Measurements from ENCODE around the gene GABRQ.
A peak's percentile ranks its signal among the peaks of the same experiment; 100 is the strongest.

The GABRQ gene

GRCh38 chrX:152637649-152638442, at the start of gene GABRQ:
Gene GABRQ, plus strand, starts transcription at chrX:152637895. Its CDS starts 308 bp downstream, at chrX:152638203.
- peak; percentile 13 for DNase-seq (ENCODE audit: low spot score)

- no peak for DNase-seq (ENCODE audit: low spot score)
Measured at GRCh38 chrX:152588206-152588605, 49.5 kb upstream of the GABRQ start.

DNA sequence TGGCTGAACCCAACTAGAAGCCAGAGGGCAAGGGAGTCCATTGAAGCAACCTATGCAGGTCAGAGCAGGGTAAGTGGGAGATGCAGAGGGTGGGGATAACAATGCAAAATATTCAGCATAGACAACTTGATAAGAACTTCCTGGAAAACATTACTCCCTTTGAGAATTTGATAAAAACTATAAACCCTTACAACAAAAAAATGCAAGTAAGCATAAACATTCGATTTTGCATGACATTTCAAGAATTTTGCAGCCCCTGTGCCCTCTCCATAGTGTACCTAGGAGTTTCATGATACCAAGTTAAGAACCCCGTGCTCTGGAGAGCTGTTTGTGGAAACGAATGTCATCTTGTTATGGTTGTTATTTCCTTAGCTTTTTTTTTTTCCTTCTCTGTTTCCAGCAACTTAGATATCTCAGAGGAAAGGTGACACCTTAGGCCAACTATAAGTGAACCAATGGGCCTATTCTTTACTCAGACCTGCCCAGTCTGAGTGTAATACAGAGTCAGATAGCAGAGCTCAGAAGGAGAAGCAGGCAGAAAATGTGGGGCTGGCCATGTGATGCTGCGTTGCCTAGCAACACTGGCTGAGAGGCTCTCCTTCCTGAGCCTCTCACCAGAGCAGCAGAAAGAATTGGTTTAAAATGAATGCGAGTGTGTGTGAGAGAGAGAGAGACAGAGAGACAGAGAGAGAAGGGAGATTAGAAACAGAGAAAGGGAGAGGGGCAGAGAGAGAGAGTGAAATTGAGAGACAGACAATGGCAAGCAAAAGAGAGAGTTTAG, 36.7 kb upstream of the GABRQ start:
- no peak for DNase-seq (ENCODE audit: low spot score)

DNA sequence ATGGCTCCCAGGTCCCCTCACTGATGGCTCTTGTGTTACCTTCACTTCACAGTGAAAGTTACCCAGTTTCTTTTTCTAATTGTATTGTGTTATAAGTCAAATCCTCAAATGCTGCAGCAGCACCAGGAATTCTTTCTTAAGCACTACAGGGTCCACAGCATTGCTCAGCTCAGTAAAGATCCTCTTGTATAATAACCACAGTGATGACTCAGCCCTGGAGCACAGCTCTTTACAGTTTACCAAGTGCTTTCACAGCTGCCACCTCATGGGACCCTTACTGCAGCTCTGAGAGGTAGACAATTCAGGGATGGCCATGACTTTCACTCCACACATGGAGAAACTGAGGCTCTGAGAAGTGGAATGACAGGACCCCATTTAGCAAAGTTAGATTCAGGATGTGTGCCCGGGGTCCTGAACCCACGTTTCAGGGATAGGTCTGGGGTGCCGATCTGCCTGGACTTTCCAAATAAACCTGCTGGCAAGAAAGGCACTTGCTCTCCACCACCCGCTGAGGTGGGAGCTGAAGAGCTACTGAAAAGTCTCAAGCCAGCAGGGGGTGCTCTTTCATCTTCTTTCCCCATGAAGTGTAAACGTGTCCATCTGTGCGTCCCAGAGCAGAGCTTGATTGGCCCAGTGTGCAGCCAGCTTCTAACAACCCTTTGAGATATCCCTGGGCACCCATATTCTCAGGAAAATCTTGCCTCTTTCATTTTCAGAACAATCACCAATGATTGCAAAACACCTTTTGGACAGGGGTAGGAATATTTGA, 35.7 kb upstream of the GABRQ start:
- DNase-seq (ENCODE audit: low spot score): no peak

- DNase-seq (ENCODE audit: low spot score): no peak
Measured at GRCh38 chrX:152614791-152615190, 22.9 kb upstream of the GABRQ start.

DNA sequence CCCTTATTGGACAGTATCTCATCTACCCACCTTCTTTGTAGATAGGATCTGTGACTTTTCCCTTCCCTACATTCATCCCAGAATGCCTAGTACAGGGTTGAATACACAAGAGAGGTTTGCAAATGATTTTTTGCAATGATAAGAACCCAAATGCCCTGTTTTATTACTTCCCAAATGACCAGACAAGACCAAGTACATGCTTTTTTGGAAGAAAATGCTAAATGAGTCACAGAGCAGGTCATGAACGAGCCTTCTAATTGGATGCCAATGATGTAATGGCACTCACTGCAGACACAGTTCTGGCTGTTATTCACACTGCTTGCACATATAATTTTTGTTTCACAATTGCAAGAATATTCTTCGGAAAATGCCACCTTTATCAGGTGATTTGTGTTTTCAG, 17.8 kb upstream of the GABRQ start:
- no peak for DNase-seq (ENCODE audit: low spot score)

- DNase-seq (ENCODE audit: low spot score): peak; percentile 48
Measured at GRCh38 chrX:152632445-152633097, 5.1 kb upstream of the GABRQ start.

GRCh38 chrX:152635941-152636340, 1.8 kb upstream of the GABRQ start:
- peak; percentile 55 for DNase-seq (ENCODE audit: low spot score)

GRCh38 chrX:152638443-152638904, 779 bp downstream of the GABRQ start:
- no peak for DNase-seq (ENCODE audit: low spot score)

DNA sequence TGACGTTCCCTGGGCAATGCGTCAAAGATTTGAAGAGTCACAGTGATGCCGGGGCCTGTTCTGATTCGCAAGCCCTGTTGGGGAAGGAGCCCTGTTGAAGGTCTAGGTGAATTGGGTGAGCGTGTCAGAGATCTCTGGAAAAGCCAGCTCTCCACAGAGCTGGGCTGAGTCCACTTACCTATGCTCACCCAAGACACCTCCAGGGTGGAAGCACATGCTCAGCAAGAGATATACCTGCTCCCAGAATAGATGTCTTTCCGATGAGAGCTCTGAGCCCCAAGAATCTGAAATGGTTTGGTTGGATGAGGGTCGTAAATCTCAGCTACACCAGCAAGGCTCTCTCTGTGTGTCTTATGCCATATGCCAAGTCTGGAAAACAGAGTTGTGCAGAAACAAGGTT, 1.7 kb downstream of the GABRQ start:
- no peak for DNase-seq (ENCODE audit: low spot score)

GRCh38 chrX:152640034-152640818, 2.5 kb downstream of the GABRQ start:
- DNase-seq (ENCODE audit: low spot score): peak; percentile 13

- no peak for DNase-seq (ENCODE audit: low spot score)
Measured at GRCh38 chrX:152641256-152641875, 3.7 kb downstream of the GABRQ start.

DNA sequence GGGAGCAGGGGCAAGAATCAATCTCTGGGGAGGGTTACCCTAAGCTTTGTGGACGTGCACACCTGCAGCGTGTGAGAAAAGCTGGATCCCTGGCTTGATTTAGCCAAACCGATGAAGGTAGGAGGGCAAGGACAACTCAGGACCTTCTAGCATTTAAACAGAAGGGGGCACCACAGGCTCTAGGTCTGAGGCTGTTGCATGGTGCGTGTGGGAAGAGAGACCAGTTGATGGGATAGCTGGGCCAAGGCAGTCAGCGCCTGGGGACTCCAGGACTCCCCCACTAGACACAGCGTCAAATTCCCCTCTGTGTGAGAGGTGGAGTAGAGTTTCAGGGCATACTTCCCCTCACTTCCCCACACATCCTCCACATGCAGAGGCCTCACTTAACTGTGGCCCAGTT, 4.3 kb downstream of the GABRQ start:
- DNase-seq (ENCODE audit: low spot score): no peak

DNA sequence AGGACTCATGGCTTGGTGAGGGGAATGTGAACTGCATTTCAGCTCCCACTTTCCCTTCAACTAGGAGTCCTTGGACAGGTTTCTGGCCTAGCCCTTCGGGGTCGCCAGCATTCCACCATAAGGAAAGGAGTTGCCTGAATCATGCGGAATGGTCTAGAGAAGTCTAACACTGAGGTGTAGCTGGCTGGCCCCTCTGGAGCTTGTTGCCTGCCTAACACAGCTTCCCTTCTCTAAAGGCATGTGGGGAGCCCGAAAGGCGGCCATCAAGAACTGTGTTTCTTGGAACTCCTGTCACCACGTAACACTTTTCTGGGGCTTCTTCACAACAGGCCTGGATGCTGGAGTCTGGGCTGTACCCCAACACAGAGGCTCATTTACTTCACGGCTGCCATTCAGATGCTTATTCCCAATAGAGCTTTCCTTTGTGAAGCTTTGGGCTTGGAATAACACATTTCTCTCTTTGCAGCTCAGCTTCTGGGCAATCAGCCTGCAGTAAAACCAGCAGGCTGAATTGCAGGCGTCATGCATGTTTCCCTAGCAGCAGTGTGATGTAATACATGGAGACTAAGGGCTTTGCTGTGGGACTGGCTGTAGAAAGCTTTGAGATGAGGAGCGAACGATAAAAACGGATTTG, 5.4 kb downstream of the GABRQ start:
- DNase-seq (ENCODE audit: low spot score): no peak

DNA sequence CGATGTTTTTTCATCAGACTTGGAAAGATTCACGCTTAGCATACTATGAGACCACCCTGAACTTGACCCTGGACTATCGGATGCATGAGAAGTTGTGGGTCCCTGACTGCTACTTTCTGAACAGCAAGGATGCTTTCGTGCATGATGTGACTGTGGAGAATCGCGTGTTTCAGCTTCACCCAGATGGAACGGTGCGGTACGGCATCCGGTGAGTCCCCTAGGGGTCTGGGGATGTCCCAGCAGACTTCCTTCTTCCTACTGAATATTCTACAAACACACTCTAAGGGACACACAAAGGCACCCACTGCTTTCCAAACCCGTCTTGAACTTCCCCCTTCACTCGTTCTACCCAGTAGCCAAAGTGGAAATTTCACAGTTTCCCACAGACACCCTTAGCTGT, 9.3 kb downstream of the GABRQ start:
- DNase-seq (ENCODE audit: low spot score): no peak

DNA sequence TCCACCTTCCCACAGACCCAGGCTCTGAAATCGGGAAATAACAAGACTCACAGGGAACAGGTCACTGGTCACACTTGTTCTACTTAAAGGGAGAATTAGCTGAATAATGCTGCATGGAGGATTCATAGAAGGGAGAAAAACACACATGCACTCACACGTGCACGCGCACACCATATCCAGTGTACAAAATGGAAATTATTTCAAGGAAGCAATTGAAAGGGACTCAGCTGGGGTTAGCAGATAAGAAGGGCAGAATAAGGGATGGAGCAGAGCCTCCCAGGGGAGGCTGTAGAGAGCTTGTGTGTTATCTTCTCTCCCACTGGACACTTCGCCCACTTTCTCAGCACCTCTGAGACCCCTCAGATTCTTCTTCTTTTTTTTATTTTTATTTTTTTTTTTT, 10.3 kb downstream of the GABRQ start:
- DNase-seq (ENCODE audit: low spot score): no peak

DNA sequence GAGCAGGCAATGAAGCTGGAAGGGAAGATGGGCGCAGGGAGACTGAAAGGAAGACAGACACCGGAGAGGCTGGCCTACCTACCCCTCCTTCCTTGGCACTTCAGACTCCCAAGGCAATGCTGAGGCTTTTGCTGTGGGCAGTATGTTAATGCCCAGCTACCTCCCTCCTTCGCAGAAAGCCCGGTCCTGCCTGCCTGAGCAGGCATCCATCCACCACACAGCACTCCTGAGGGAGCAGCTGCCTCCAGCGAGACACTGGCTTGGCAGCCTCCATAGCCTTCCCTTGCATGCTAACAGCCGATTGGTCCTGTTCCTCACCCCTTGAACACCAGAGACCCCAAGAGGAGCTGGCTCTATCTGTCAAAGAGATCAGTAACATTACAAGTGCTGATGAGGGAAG, 14.4 kb downstream of the GABRQ start:
- DNase-seq (ENCODE audit: low spot score): no peak

- DNase-seq (ENCODE audit: low spot score): no peak
Measured at GRCh38 chrX:152652467-152652866, 14.8 kb downstream of the GABRQ start.

GRCh38 chrX:152656087-152656486, 18.4 kb downstream of the GABRQ start:
- no peak for DNase-seq (ENCODE audit: low spot score)

DNA sequence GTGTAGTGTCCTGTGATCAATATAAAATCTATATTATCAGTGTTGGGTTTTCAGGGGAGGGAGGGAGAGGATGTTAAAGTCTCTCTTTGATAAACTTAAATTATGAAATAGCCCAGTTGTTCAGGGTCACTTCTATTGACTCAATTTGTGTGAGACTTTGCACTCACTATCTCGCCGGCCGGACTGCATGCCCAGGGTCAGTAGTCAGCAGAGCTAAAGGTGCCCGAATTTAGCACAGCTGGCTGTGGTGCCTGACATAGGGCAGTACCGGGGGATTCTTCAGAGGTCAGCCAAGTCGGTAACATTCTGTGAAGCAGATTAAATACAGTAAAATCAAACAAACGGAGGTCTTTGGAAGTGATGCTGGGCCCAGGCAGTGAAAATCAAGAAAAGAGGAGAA, 19.2 kb downstream of the GABRQ start:
- no peak for DNase-seq (ENCODE audit: low spot score)

Data from AG08395 (cell line).